Measurements from ENCODE around the gene DEAF1. TPM values are rescaled to one million over a fixed set of nuclear protein-coding genes. Genes with fewer than 3 reads are reported as not detected.

The DEAF1 gene
- total RNA-seq, 1 donor from 2014 or later: 56.5 TPM

GRCh38 chr11:623999-624704 lies 70.9 kb downstream of the DEAF1 start:
- no peaks in the 10 kb centered on the region for H3K36me3 ChIP-seq (ENCODE audit: control insufficient read depth, insufficient read depth, low read length)
- no peak for TF ChIP-seq CTCF (IDR thresholded peaks at IDR 0.05; ENCODE audit: insufficient read depth, low read length, poor library complexity, severe bottlenecking)
- no peak overlapping the region for H3K4me3 ChIP-seq (ENCODE audit: low read depth, low read length)
- H3K27me3 ChIP-seq (ENCODE audit: control insufficient read depth, insufficient read depth, low read length): peaks cover 53% of the 10 kb centered on the region
- no peak for DNase-seq (ENCODE audit: low read depth)

- Histone ChIP-seq H3K4me3 (ENCODE audit: low read depth, low read length) (no peak overlapping the region), H3K36me3 (ENCODE audit: control insufficient read depth, insufficient read depth, low read length) (no peaks in the 10 kb centered on the region), H3K27me3 (ENCODE audit: control insufficient read depth, insufficient read depth, low read length) (peaks cover 53% of the 10 kb centered on the region)
- TF ChIP-seq CTCF (IDR thresholded peaks at IDR 0.05; ENCODE audit: insufficient read depth, low read length, poor library complexity, severe bottlenecking): no peak
- no peak for DNase-seq (ENCODE audit: low read depth)
Observed at GRCh38 chr11:623349-623869, 71.6 kb downstream of the DEAF1 start.

GRCh38 chr11:621838-622237 lies 73.2 kb downstream of the DEAF1 start:
- Histone ChIP-seq H3K4me3 (ENCODE audit: low read depth, low read length) (no peak overlapping the region), H3K36me3 (ENCODE audit: control insufficient read depth, insufficient read depth, low read length) (no peaks in the 10 kb centered on the region), H3K27me3 (ENCODE audit: control insufficient read depth, insufficient read depth, low read length) (peaks cover 42% of the 10 kb centered on the region)
- no peak for TF ChIP-seq CTCF (IDR thresholded peaks at IDR 0.05; ENCODE audit: insufficient read depth, low read length, poor library complexity, severe bottlenecking)
- no peak for DNase-seq (ENCODE audit: low read depth)

- peaks cover 36% of the 10 kb centered on the region for H3K27me3 ChIP-seq (ENCODE audit: control insufficient read depth, insufficient read depth, low read length)
- DNase-seq (ENCODE audit: low read depth): no peak
- H3K4me3 ChIP-seq (ENCODE audit: low read depth, low read length): no peak overlapping the region
- TF ChIP-seq CTCF (IDR thresholded peaks at IDR 0.05; ENCODE audit: insufficient read depth, low read length, poor library complexity, severe bottlenecking): no peak
- H3K36me3 ChIP-seq (ENCODE audit: control insufficient read depth, insufficient read depth, low read length): no peaks in the 10 kb centered on the region
Observed at GRCh38 chr11:620935-621814, 73.8 kb downstream of the DEAF1 start.

GRCh38 chr11:620201-620600 lies 74.8 kb downstream of the DEAF1 start:
- Histone ChIP-seq H3K27me3 (ENCODE audit: control insufficient read depth, insufficient read depth, low read length) (peaks cover 27% of the 10 kb centered on the region), H3K4me3 (ENCODE audit: low read depth, low read length) (no peak overlapping the region), H3K36me3 (ENCODE audit: control insufficient read depth, insufficient read depth, low read length) (no peaks in the 10 kb centered on the region)
- DNase-seq (ENCODE audit: low read depth): no peak
- no peak for TF ChIP-seq CTCF (IDR thresholded peaks at IDR 0.05; ENCODE audit: insufficient read depth, low read length, poor library complexity, severe bottlenecking)
